ENCODE results near the gene MCOLN2. TPM values are rescaled to one million over a fixed set of nuclear protein-coding genes. Genes with fewer than 3 reads are reported as not detected.

Gene MCOLN2
- total and polyA plus RNA-seq, 2 of the 4 experiments (the other 2 are of a cell fraction), result 0.43 to 0.54 TPM

- peak; percentile 71 for TF ChIP-seq SMC3 (IDR thresholded peaks at IDR 0.05; ENCODE audit: low read depth, low read length)
Observed at GRCh38 chr1:84944767-84945486, 52.0 kb downstream of the MCOLN2 start (continued).

DNA sequence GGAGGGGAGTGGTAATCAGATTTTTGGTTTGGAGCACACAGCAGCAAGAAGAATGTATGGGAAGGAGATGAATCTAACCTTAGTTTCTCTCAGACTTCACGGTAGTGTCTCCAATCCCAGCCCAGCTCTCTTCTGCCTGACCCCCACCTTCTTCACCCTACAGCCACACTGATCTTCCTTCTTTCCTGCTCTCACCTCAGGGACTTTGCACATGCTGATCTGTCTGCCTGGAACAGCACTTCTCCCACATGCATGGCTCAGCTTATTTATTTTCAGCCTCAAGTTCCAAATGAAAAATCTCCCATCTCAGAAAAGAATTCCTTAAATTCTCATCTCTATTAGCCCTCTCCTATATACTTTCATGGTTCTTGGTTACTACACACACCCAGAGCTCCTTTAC lies 55.1 kb downstream of the MCOLN2 start:
- intact Hi-C loops (cut with micrococcal nuclease), result no loop called here
- WGBS, 2 experiments (ENCODE audit: extremely low coverage in 2 of 2, insufficient read length in 1 of 2), result 67% methylated on average over 1 of the region's 1 CpG; no CpG with 5 or more reads in 1 of the 2 experiments
- no peak for ATAC-seq (ENCODE audit: low read depth)
- dilution Hi-C loops (cut with HindIII; ENCODE audit: low sequenced_read_pairs, unreplicated experiment), result no loop called here
- no peak overlapping the region for H3K18ac ChIP-seq (ENCODE audit: low read depth, low read length)
- H2AK5ac ChIP-seq (ENCODE audit: low read depth, low read length), result no peak overlapping the region
- H4K8ac ChIP-seq (ENCODE audit: low read depth in 2 of 2, low read length in 2 of 2), result no peak overlapping the region
- H4K20me1 ChIP-seq (ENCODE audit: insufficient read depth, low read length), result 0 out of 2 replicates have a peak, but pooled peaks cover 3% of the 10 kb centered on the region
- no peak overlapping the region for H2BK120ac ChIP-seq (ENCODE audit: low read depth, low read length)
- H3K9me1 ChIP-seq (ENCODE audit: insufficient read depth, low read length), result peaks cover 9% of the 10 kb centered on the region; the same call in 1 of the 2 replicates
- H3K36me3 ChIP-seq (ENCODE audit: control insufficient read depth, insufficient read depth, low read length), result no peaks in the 10 kb centered on the region
- no peak for DNase-seq
- no peak overlapping the region for H2AFZ ChIP-seq (replicated peaks; ENCODE audit: low read length, poor library complexity)
- no peak overlapping the region for H4K91ac ChIP-seq (ENCODE audit: insufficient read depth, low read depth, low read length)
- peaks cover 2% of the 10 kb centered on the region; the same call in 1 of the 2 replicates for H3K4me1 ChIP-seq (ENCODE audit: control insufficient read depth, insufficient read depth, low read length)
- H3K4ac ChIP-seq (ENCODE audit: low read depth, low read length), result no peak overlapping the region
- H3K9ac ChIP-seq (ENCODE audit: low read depth, low read length), result no peak overlapping the region
- no peaks in the 10 kb centered on the region for H3K9me3 ChIP-seq (ENCODE audit: control insufficient read depth, insufficient read depth, low read length)
- no peak overlapping the region for H3K27ac ChIP-seq (ENCODE audit: insufficient read depth, low read length)
- H2BK5ac ChIP-seq (ENCODE audit: low read depth, low read length, poor library complexity, severe bottlenecking), result no peak overlapping the region
- no peak overlapping the region for H3K4me2 ChIP-seq (ENCODE audit: low read depth, low read length)
- H3K56ac ChIP-seq (ENCODE audit: extremely low read depth, insufficient read depth, low read length), result no peak overlapping the region
- no TSS peak for BruUV-seq (replicated peaks)
- in situ Hi-C loops (cut with MboI; ENCODE audit: low sequenced_read_pairs), result loop anchor here (25.0 kb wide), 1 partner anchor 330 kb away; no protein-coding TSS in a partner anchor
- ChIA-PET POLR2A (ENCODE audit: unreplicated experiment) (no interaction called here), CTCF (no interaction called here)
- H4K5ac ChIP-seq (ENCODE audit: low read depth, low read length), result no peak overlapping the region
- H3K23ac ChIP-seq (ENCODE audit: low read depth, low read length), result no peak overlapping the region
- no peak overlapping the region for H2AK9ac ChIP-seq (replicated peaks; ENCODE audit: low read depth, low read length, poor library complexity)
- no peaks in the 10 kb centered on the region for H3K79me1 ChIP-seq (ENCODE audit: low read depth in 1 of 2, low read length in 2 of 2)
- peaks cover 2% of the 10 kb centered on the region; the same call in 1 of the 2 replicates for H3K27me3 ChIP-seq (ENCODE audit: control insufficient read depth, insufficient read depth, low read length)
- no peak overlapping the region for H2BK15ac ChIP-seq (ENCODE audit: low read depth, low read length)
- no peak overlapping the region for H2BK20ac ChIP-seq (ENCODE audit: low read depth, low read length)
- no peak overlapping the region for H3K4me3 ChIP-seq (ENCODE audit: insufficient read depth, low read depth, low read length)
- no peak overlapping the region for H3K14ac ChIP-seq (replicated peaks; ENCODE audit: low read depth, low read length)
- TF ChIP-seq, protein P1, sequence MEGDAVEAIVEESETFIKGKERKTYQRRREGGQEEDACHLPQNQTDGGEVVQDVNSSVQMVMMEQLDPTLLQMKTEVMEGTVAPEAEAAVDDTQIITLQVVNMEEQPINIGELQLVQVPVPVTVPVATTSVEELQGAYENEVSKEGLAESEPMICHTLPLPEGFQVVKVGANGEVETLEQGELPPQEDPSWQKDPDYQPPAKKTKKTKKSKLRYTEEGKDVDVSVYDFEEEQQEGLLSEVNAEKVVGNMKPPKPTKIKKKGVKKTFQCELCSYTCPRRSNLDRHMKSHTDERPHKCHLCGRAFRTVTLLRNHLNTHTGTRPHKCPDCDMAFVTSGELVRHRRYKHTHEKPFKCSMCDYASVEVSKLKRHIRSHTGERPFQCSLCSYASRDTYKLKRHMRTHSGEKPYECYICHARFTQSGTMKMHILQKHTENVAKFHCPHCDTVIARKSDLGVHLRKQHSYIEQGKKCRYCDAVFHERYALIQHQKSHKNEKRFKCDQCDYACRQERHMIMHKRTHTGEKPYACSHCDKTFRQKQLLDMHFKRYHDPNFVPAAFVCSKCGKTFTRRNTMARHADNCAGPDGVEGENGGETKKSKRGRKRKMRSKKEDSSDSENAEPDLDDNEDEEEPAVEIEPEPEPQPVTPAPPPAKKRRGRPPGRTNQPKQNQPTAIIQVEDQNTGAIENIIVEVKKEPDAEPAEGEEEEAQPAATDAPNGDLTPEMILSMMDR (conservative IDR thresholded peaks at IDR 0.05; ENCODE audit: low read depth, low read length), result no peak
- TF ChIP-seq MAFK (IDR thresholded peaks at IDR 0.05; ENCODE audit: low read depth, low read length) (no peak), CHD1 (IDR thresholded peaks at IDR 0.05; ENCODE audit: low read depth, low read length) (no peak), MXI1 (IDR thresholded peaks at IDR 0.05; ENCODE audit: borderline replicate concordance, low read depth, low read length) (no peak), NFE2L2 (IDR thresholded peaks at IDR 0.05; ENCODE audit: low read depth, low read length) (no peak), RFX5 (IDR thresholded peaks at IDR 0.05; ENCODE audit: low read depth, low read length) (no peak), USF2 (IDR thresholded peaks at IDR 0.05; ENCODE audit: low read depth, low read length) (no peak), ELK1 (IDR thresholded peaks at IDR 0.05; ENCODE audit: borderline replicate concordance, low read depth, low read length) (no peak), CEBPB (IDR thresholded peaks at IDR 0.05; ENCODE audit: low read depth, low read length) (no peak), SMC3 (IDR thresholded peaks at IDR 0.05; ENCODE audit: low read depth, low read length) (no peak), POLR2A (IDR thresholded peaks at IDR 0.05; ENCODE audit: low read depth, low read length) (no peak), FOS (IDR thresholded peaks at IDR 0.05; ENCODE audit: low read depth, low read length) (no peak), BHLHE40 (IDR thresholded peaks at IDR 0.05; ENCODE audit: low read depth, low read length) (no peak)

Measured in IMR-90 (cell line).